ENCODE results near the gene RERE.
"Not testable (repeated sequence)": the region's sequence is repeated elsewhere in the genome, so short reads cannot be mapped to it uniquely, and the experiment has no call there.

RERE gene

GRCh38 chr1:8718850-8719361, 98.5 kb downstream of the RERE start:
- no peak for DNase-seq (ENCODE audit: low read depth, low spot score)

- DNase-seq (ENCODE audit: low read depth, low spot score): no peak
These were observed 100.3 kb downstream of the RERE start for GRCh38 chr1:8717148-8717547.

GRCh38 chr1:8716238-8716637, 101.2 kb downstream of the RERE start:
- DNase-seq (ENCODE audit: low read depth, low spot score): no peak

- DNase-seq (ENCODE audit: low read depth, low spot score): no peak
These were observed 103.3 kb downstream of the RERE start for GRCh38 chr1:8714173-8714572.

GRCh38 chr1:8712413-8713231, 104.8 kb downstream of the RERE start:
- DNase-seq (ENCODE audit: low read depth, low spot score): no peak

- no peak for DNase-seq (ENCODE audit: low read depth, low spot score)
These were observed 105.5 kb downstream of the RERE start for GRCh38 chr1:8711873-8712412.

- DNase-seq (ENCODE audit: low read depth, low spot score): no peak
These were observed 106.3 kb downstream of the RERE start for GRCh38 chr1:8711151-8711550.

GRCh38 chr1:8708259-8708658, 109.2 kb downstream of the RERE start:
- DNase-seq (ENCODE audit: low read depth, low spot score): no peak

GRCh38 chr1:8706995-8707396, 110.4 kb downstream of the RERE start:
- no peak for DNase-seq (ENCODE audit: low read depth, low spot score)

GRCh38 chr1:8706291-8706690, 111.1 kb downstream of the RERE start:
- DNase-seq (ENCODE audit: low read depth, low spot score): no peak

- DNase-seq (ENCODE audit: low read depth, low spot score): no peak
These were observed 112.5 kb downstream of the RERE start for GRCh38 chr1:8704866-8705506.

GRCh38 chr1:8702850-8703810, 114.3 kb downstream of the RERE start:
- peak; percentile 1 for DNase-seq (ENCODE audit: low read depth, low spot score)

GRCh38 chr1:8702472-8702849, 115.0 kb downstream of the RERE start:
- DNase-seq (ENCODE audit: low read depth, low spot score): no peak

GRCh38 chr1:8701794-8702471, 115.5 kb downstream of the RERE start:
- no peak for DNase-seq (ENCODE audit: low read depth, low spot score)

- no peak for DNase-seq (ENCODE audit: low read depth, low spot score)
These were observed 117.8 kb downstream of the RERE start for GRCh38 chr1:8699679-8700078.

GRCh38 chr1:8698937-8699447, 118.4 kb downstream of the RERE start:
- DNase-seq (ENCODE audit: low read depth, low spot score): no peak

GRCh38 chr1:8698012-8698630, 119.3 kb downstream of the RERE start:
- DNase-seq (ENCODE audit: low read depth, low spot score): no peak

- not testable (repeated sequence) for DNase-seq (ENCODE audit: low read depth, low spot score)
These were observed 122.0 kb downstream of the RERE start for GRCh38 chr1:8695442-8695841.

GRCh38 chr1:8693107-8693506, 124.3 kb downstream of the RERE start:
- no peak for DNase-seq (ENCODE audit: low read depth, low spot score)

- no peak for DNase-seq (ENCODE audit: low read depth, low spot score)
These were observed 125.8 kb downstream of the RERE start for GRCh38 chr1:8691662-8692061.

GRCh38 chr1:8690253-8690525, 127.3 kb downstream of the RERE start:
- no peak for DNase-seq (ENCODE audit: low read depth, low spot score)

Measured in activated naive CD8-positive, alpha-beta T cell treated with anti-CD3 and anti-CD28 coated beads, Interleukin-2, amount 50 U/mL, for 16 hours (primary cell).